ENCODE measurements around the gene CCL4.

DNA sequence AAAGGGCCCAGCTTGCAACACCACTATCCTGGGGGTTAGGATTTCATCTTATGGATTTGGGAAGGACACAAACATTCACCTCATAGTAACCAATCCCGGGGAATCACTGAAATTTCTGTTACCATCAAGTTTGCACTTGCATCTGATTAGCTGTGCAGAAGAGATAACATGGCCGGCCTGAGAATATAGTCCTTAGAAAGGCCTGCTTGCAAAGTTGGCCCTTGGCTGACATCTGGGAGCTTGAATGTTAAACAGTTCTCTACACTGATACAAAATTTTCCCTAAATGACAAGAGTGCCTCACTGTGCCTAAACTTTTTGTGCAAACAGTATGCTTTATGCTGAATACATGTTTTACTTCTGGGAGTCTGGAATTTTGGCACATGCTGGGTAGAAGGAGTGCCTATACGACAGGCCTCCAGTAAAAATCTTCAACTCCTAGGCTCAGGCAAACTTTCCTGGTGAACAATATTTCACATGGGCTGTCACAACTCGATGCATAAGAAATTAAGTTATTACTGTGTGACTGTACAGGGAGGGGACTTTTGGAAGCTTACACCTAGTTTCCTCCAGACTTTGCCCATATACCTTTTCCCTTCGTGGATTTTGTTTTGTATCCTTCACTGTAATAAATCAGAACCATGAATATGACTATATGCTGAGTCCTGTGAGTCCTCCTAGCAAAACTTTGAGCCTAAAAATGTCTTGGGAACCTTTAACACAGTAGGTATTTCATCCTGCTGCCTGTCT is 41.5 kb downstream of the CCL4 start:
- TF ChIP-seq, protein P1, sequence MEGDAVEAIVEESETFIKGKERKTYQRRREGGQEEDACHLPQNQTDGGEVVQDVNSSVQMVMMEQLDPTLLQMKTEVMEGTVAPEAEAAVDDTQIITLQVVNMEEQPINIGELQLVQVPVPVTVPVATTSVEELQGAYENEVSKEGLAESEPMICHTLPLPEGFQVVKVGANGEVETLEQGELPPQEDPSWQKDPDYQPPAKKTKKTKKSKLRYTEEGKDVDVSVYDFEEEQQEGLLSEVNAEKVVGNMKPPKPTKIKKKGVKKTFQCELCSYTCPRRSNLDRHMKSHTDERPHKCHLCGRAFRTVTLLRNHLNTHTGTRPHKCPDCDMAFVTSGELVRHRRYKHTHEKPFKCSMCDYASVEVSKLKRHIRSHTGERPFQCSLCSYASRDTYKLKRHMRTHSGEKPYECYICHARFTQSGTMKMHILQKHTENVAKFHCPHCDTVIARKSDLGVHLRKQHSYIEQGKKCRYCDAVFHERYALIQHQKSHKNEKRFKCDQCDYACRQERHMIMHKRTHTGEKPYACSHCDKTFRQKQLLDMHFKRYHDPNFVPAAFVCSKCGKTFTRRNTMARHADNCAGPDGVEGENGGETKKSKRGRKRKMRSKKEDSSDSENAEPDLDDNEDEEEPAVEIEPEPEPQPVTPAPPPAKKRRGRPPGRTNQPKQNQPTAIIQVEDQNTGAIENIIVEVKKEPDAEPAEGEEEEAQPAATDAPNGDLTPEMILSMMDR (IDR thresholded peaks at IDR 0.05): no peak
- TF ChIP-seq POLR2AphosphoS5 (IDR thresholded peaks at IDR 0.05) (no peak), POLR2A (IDR thresholded peaks at IDR 0.05) (no peak), EP300 (IDR thresholded peaks at IDR 0.05) (no peak)

Measured in suprapubic skin (tissue), 4 donors.